Measurements from ENCODE around the gene SMIM38.

- no peak for TF ChIP-seq POLR2AphosphoS5 (IDR thresholded peaks at IDR 0.05)
- no peak for TF ChIP-seq CTCF (IDR thresholded peaks at IDR 0.05)
These were observed 14.0 kb upstream of the SMIM38 start for GRCh38 chr11:69141742-69142141.

All from breast epithelium (tissue), 3 donors.